Stimulated activated CD8-positive, alpha-beta memory T cell treated with anti-CD3 and anti-CD28 coated beads, Interleukin-12 subunit alpha, Interleukin-12 subunit beta, amount 100 ng/mL, for 24 hours (primary cell): Measurements from ENCODE around the gene BRD4.
A peak's percentile ranks its signal among the peaks of the same experiment; 100 is the strongest.
"Not testable (repeated sequence)": the region's sequence is repeated elsewhere in the genome, so short reads cannot be mapped to it uniquely, and the experiment has no call there.

Experiments used
- DNase-seq: peaks from one replicate; pipeline ENCODE4 v3.0.0-alpha.2; 2020; ENCODE audit errors: extremely low read depth

The BRD4 gene

DNA sequence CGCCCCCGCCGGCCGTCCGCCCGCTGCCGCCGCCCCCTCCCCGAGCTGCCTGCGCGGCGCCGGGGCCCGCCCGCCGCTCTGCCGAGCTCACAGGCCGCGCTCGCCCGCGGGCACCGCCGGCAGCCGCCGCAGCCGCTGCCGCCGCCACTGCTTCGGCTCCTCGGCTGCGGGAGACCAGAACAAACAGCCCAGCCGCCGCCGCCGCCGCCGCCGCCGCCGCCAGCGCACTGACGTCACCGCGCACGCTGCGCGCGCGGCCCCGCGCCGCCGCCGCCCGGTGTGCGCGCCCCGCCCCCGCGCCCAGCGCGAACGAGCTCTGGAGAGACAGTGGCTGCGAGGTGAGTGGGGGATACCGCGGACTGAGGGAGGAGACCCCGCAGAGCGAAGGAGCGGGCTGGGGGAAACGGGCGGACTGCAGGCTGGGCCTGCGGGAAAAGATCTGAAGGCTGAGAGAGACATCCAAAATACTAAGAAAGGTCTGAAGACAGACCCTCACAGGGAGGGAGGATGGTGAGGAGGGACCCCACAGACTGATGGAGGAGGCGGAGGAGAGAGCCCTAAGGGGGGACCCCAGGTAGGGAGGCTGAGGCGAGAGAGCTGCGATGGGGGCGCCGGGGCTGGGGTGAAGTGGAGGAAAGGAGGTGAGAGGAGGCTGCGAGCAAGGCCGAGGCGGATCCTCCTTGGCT is at the start of gene BRD4:
Gene BRD4, minus strand, starts transcription at position 229 of the 686 bp plus-strand sequence. CDS start 59,440 bp downstream, outside the sequence.
- peak; percentile 43 for DNase-seq

DNA sequence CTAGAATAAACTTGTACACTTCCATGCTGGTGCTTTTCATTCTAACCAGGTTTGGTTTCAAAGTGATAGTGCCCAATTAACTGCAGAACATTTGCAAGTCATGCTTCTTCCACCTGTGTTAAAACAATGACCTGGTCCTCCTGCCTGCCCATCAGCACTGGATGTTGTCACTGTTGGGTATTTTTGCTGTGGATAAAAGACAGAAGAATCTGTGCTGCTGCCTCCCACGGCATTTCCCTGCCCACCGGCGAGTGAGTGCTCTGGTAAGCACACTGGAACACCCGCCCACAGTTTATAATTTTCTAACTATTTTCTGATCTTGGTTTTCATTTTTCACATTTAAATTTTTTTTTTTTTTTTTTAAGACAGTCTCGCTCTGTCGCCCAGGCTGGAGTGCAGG is 49.5 kb upstream of the BRD4 start:
- no peak for DNase-seq

DNA sequence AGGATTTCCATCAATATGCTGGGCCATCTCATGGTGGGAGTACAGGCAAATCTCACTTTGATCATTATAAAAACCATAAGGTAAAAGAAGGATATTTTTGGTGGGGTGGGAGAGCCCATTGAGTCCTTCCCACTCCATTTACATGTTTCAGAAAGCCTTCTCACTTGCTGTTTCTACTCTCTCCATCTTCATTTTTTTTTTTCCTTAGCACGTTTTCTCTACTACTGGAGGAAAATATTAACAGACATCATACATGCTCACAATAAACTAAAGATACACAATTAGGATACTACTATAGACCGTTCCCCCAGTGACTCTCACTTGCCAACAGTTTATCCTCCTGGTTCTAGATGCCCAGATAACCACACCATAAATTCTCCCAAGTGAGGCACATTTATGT is 49.1 kb upstream of the BRD4 start:
- no peak for DNase-seq

DNA sequence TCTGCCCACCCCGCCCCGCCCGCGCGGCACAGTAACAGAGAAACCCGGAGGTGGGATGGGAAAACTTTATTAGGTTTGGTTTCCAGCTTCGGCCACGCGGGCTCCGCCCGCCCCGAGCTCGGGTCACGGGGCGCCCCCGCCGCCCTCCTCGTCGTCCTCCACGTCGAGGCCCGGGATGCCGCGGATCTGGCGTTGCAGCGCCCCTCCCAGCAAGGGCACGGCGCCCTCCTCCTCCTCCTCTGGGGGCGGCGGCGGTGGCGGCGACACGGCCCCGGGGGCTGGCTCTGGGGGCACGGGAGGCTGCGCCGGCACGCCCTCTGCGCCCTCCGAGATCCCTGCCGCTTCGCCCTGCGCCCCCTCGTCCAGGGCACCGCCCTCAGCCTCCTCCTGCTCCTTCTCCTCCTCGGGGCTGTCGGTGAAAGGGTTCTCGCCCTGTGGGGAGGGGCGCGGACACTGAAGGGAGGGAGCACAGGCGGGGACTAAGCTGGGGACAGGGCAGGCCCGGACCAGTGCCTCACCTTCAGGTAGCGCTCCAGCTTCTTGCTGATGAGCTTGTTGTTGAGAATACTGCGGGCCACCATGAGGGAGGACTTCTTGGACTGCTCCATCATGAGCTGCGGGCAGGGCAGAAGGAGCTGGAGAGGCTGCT is 47.8 kb upstream of the BRD4 start:
- DNase-seq, result no peak

DNA sequence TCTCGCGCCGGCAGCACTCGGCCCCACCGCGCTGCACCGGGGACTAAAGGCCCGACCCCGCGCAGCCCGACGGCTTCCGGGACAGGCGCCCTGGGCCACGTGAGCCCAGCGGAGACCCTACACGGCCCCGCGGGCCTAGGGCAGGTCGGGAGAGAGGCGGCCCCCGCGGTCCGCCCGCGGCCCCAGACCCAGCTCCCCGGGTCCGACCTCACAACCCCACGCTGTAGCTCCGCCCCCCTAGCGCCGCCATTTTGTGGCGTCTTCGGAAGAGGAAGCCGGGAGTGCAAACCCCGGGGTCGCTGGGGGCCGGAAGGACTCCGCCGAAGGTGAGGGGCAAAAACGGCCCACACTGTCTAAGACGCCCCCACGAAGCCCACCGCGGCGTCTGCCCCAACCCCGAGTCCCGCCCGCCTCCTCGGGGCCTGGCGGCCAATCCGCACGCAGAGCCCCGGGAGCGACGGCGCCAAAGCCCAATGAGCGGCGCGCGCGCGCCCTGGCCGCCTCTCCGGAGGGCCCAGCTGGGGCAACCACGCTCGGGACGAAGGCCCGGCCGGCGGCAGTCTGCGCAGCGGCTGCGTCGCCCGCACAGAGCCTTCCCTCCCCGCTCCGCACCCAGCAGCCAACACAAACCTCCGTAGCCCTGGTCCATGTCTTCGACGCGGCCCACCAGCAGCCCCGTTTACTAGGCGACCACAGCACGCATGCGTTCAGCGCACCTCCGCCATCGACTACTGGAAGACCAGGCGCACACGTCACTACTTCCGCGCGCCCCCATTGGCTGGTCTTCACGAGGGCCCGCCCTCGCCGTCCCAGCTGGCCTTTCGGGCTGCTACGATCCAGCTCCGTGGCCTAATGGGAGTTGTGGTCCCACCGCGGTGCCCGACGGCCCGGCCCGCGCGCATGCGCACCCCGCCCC is 47.0 kb upstream of the BRD4 start, which contains the start of gene AKAP8:
Gene AKAP8, minus strand, starts transcription at position 705 of the 916 bp plus-strand sequence. Its CDS starts 56 bp downstream, at position 649.
- DNase-seq, result peak; percentile 96

DNA sequence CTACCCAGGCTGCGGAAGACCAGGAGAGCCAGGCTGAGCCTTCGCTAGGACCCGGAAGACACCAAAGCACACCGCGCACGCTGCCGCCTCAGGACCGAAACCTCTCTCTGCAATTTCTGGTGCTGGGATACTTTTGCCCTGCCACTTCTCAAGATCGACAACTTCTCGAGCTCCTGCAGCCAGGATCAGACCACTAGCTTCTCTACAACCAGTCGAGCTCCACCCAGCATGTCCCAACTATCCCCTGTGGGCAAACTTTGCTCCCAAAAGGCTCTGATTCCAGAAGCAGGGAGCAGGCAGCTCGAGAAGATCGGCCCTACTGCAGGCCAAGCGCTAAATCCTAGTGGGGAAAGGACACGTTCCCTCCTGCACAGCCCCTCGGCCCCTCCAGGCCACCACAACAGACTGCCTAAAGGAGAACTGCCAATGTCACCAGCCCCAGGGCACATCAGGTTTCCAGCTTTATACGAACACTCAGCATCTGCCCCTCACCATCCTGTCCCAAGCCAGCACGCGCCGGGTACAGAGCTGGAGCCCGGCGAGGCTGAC is 46.3 kb upstream of the BRD4 start:
- peak; percentile 19 for DNase-seq

DNA sequence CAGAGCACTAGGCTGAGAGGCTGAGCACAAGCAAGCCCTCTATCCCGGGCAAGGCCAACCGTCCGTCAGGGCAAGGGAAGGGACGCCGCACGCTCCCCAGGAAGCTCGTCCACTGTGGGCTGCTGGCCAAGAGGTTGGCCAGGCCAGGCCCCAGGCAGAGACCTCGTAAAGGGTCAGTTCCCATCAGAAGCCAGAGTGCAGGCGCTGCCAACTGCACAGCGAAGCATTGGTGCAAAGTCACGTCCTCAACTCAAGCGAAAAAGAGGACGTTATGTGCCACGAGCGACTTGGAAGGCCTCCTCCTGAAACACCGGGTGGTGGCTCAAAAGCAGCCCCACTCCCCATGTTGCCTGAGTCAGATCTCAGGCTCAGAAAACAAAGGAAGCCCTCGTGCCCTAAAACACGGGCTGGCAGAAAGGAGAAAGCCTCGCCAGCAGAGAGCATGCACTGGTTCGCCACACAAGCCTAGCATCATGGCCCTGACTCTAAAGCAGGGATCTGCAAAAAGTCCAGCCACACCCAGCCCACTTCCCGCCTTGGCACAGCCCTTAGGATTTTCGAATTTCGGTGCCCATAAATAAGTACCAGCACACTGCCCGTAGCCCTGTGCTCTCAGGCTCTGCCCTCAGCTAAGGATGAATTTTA is 42.6 kb upstream of the BRD4 start:
- DNase-seq, result no peak

DNA sequence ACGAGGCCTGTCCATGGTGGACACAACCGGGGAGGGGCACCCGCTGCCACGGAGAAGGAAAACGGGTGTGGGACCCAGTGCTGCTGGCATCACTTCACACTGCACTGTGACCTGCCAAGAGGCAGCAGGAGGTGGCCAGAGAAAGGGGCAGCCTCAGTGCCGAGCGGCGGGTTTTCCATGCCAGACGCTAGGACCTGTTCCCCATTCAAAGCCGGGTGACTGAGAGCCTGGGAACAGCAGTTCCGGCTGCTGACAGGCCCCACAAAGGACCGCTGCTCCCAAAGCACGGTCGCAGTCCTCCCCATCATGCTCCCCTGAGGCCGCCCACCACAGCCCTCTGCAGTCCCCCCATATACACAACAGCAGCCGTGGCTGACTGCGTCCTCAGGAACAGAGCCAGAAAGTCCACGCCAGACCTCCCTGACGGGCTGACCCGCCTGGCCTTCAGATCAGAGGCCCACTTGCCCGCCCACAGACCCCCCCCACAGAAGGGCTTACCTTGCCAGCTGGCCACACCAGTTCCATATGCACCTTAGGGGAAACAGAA is 41.8 kb upstream of the BRD4 start:
- no peak for DNase-seq

DNA sequence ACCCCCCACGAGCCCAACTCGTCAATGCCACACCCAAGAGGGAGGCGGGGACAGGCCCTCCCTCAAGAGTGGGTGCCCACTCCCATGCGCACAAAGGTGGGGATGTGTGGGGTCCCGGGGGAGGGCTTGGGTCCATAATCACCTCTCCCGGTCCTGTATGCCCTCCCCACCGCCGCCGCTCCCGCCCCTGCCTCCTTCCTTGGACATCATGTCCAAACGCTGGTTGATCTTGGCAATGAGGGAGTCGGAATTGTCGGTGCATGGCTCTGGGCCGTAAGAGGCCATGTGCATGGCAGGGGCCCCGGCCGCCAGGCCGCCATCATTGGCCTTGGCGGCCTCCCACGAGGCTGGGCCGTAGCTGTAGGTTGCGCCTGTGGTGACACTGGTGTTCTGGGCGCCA is 41.3 kb upstream of the BRD4 start:
- DNase-seq, result no peak

DNA sequence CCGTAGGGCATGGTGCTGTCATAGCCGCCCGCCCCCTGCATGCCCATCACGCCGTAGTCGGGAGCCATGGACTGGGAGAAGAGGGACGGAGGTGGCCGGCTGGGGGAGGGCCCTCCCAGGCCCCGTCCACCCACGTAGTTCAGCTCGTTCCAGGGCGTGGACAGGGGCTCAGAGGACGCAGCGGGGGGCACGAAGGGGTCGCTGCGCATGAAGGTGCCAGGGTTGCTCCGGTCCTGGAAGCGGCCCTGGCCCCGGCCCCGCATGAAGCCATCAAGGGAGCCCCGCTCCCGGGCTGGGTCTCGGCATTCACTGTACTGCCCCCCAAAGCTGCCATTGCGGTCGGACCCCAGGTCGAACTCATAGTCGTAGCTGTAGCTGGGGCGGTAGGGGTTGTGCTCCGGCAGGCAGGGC is 40.6 kb upstream of the BRD4 start:
- no peak for DNase-seq

DNA sequence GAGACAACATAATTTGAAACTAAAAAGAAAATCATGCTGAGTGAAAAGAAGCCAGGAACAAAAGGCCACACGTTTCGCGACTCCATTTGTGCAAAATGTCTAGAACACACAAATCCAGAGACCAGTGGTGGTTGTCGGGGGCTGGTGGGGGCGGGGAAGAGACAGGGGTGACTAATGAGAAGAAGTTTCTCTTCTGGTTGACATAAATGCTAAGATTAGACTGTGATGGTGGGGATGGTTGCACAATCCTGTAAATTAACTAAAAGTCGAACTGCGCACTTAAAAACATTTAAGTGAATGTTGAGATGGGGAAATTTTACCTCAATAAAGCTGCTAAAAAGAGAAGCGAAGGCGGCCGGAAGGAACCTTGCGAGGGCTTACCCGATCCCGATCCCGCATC is 40.1 kb upstream of the BRD4 start:
- DNase-seq, result no peak

DNA sequence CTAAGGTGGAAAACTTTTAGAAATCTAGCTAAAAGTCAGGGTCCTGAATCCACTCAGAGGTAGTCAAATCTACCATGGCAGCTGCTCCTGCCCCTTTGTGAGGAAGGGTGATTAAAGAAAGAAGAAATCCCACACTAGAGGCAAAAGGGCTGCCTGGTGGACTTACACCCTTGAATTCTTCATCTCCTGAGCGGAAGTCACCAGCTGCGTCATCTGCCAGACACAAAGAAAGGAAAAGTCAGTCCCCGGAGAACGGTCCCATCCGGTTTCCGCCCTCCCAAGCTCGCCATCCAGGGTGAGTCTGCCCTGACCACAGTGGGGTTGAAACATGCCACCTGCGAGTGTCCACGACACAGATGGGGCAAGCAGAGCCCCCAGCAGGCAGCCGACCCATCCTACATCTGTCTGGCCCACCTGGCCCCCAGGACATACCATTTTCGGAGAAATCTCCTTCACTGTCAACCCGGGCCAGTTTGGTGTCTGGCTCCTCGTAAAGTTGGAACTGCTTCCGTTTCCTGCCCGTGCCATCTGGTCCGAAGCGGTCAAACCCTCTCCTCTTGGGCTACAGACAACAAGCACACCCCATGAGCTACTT is 39.5 kb upstream of the BRD4 start:
- DNase-seq, result no peak

DNA sequence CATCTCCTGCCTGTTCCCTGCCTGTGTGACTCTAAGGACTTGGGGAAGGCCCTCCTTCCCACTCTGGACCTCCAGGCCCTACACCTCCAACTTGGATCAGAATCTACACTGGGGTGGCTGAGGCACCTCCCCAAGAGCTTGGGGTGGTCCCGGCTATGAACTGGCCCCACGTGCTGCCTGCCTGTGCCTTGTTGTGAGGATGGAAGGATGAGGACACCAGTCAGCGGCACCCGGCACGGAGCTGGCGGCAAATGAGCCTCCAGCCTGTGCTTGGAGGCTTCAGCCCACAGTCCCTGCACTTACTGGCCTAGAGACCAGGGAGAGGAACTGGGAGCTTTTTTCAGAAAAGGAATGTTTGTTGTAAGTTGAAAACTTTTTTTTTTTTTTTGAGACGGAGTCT is 38.8 kb upstream of the BRD4 start:
- DNase-seq, result no peak

DNA sequence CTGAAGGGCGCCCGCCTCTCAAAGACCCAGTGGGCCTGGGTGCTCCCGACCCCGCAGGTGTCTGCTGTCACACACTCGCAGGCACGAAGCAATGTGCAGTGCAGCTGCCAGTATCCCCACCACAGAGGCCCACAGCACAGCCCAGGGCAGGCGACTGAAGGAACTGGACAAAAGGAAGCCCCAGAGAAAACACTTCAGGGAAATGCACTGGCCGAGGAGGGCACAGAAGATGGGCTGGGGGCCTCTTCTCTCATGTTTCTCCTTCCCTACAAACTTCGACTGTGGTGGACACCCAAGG is 37.2 kb upstream of the BRD4 start:
- DNase-seq, result no peak

DNA sequence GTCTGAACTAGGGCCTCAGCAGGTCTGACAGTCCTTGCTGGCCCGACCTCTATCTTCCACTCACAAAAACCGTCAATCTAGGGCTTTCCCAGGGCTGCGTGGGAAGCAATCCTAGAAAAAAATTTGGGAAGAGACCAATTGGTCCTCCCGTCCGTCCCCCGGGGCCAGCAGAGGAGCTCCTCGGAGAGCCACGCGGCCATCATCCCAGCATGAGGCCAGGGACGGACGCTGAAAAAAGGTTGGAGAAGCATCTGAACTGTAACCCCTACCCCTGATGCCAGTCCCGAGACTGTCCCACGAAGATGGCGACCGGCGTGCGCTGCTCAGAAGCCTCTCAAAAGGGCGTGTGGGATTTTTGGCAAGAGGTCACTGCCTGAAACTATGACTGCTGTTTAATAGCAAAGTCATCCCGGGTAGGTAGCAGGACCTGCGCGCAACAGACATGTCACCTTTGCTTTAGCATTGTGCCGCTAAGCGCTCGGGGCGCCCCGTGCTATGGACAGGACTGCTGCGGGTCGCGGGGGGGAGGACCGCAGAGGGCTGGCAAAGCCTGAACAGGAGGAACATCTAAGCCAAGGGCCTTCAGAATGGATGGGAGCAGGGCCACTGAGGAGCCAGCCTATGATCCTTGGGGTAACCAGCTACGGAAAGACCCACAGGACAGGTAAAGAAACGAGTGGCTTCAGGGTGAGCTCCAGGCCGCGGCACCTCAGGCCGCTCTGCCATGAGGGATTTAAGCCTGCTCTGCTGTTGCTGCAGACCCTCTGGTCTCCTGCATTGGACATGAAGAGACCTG is 36.7 kb upstream of the BRD4 start:
- no peak for DNase-seq

DNA sequence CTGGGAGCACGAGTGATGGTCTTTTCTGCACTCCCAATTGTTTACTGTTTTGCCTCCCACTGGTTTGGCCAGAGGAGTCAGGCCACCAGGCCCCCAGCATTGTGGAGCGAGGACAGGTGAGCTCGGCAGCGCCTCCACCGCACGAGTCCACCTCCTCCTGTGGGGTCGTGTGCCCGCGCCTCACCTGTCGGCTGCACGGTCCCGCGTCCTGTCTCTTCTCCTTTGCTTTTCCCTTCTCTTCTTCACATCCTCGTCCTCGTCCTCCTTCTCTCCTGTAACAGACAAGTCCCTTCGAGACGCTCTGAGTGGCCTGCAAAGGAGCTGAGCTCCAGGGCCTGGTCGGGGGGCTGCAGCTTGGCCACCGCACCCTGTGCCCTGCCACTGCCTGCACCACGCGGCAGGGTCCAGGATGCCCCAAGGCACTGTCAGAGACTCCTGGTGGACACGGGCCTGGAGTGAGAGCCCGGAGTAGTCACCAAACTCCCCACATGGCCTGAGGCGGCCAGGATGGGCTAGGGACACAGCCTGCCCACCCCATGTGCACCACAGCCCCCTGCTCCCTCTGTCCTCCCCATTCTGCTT is 35.8 kb upstream of the BRD4 start:
- no peak for DNase-seq

DNA sequence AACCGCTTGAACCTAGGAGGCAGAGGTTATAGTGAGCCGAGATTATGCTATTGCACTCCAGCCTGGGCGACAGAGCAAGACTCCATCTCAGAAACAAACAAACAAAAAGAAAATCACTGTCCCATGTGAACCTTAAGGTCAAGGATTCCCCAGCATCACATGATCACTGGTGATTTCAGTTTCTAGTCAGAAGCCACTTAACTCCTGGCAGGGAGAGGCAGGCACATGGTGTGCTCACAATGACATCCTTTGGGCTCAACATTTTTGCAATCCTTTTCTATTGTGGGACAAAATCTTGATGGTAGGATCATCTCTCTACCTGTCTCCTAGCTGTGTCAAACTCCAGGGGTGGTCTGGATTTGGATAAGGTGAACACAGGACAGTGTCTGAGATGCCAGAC is 35.1 kb upstream of the BRD4 start:
- DNase-seq, result no peak

DNA sequence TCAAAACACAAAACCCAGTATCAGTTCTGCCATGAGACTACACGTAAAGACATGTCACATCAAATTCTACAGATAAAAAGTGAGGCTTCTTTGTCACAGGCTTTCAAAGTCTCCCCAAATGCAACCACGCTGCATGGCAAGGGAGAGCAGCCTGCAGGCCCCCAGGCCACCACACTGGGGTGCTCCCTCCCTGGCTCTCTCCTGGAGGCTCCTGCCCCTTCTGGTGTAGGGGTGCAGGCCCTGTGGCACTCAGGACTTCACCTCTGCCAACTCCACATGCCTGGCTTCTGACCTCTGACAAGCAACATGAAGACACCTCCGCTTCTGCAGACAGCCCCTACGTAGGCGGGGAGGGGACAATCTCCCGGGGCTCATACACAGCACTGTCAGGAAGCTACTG is 32.9 kb upstream of the BRD4 start:
- no peak for DNase-seq

DNA sequence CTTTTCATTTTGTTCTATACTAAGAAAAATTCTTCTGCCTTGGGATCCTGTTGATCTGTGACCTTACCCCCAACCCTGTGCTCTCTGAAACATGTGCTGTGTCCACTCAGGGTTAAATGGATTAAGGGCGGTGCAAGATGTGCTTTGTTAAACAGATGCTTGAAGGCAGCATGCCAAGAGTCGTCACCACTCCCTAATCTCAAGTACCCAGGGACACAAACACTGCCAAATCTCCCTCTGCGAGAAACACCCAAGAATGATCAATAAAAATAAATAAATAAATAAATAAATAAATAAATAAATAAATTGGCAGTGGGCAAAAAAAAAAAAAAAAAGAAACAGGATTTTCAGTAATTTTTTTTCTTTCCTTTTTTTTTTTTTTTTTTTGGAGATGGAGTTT is 31.5 kb upstream of the BRD4 start:
- DNase-seq, result not testable (repeated sequence)

DNA sequence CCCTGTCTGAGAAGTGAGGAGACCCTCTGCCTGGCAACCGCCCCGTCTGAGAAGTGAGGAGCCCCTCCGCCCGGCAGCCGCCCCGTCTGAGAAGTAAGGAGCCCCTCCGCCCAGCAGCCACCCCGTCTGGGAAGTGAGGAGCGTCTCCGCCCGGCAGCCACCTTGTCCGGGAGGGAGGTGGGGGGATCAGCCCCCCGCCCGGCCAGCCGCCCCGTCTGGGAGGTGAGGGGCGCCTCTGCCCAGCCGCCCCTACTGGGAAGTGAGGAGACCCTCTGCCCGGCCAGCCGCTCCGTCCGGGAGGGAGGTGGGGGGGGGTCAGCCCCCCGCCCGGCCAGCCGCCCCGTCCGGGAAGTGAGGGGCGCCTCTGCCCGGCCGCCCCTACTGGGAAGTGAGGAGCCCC is 30.7 kb upstream of the BRD4 start:
- DNase-seq, result not testable (repeated sequence)
